H9 (cell line): Measurements from ENCODE around the gene NME2. TPM values are rescaled to one million over a fixed set of nuclear protein-coding genes. Genes with fewer than 3 reads are reported as not detected.
A peak's percentile ranks its signal among the peaks of the same experiment; 100 is the strongest.

Experiments used
- DNase-seq: peaks from one replicate; pipeline ENCODE4 v3.0.0-alpha.2; 2017
- H2AFZ ChIP-seq: one replicate; pipeline ENCODE4 v1.6.1; 2013; ENCODE audit warnings: mild to moderate bottlenecking, low read length, control low read depth, moderate library complexity
- H2AK5ac ChIP-seq: 2 replicates; pipeline ENCODE4 v1.6.1; 2013; ENCODE audit warnings: low read length, control low read depth, mixed read lengths; ENCODE audit not compliant: insufficient read length
- H2BK120ac ChIP-seq: one replicate; pipeline ENCODE4 v1.6.1; 2013; ENCODE audit warnings: low read depth, mild to moderate bottlenecking, low read length, control low read depth, inconsistent platforms; ENCODE audit not compliant: poor library complexity, severe bottlenecking
- H2BK12ac ChIP-seq: 2 replicates; pipeline ENCODE4 v1.6.1; 2013; ENCODE audit warnings: low read length, control low read depth, mixed read lengths, low read depth; ENCODE audit not compliant: insufficient read length
- H2BK15ac ChIP-seq: 2 replicates; pipeline ENCODE4 v1.6.1; 2013; ENCODE audit warnings: low read depth, low read length, control low read depth
- H2BK20ac ChIP-seq: one replicate; pipeline ENCODE4 v1.6.1; 2013; ENCODE audit warnings: low read depth, mild to moderate bottlenecking, low read length, control low read depth, inconsistent platforms; ENCODE audit not compliant: poor library complexity, severe bottlenecking
- H2BK5ac ChIP-seq: 2 replicates; pipeline ENCODE4 v1.6.1; 2013; ENCODE audit warnings: low read length, control low read depth, mixed read lengths; ENCODE audit not compliant: insufficient read length
- H3K14ac ChIP-seq: 2 replicates; pipeline ENCODE4 v1.6.1; 2013; ENCODE audit warnings: low read length, control low read depth; ENCODE audit not compliant: insufficient read depth
- H3K18ac ChIP-seq: 2 replicates; pipeline ENCODE4 v1.6.1; 2013; ENCODE audit warnings: low read depth, mild to moderate bottlenecking, mixed read lengths, low read length, control low read depth; ENCODE audit not compliant: insufficient read length
- H3K23ac ChIP-seq: 2 replicates; pipeline ENCODE4 v1.6.1; 2013; ENCODE audit warnings: low read length, control low read depth, mixed read lengths, low read depth; ENCODE audit not compliant: insufficient read length
- H3K23me2 ChIP-seq: 2 replicates; pipeline ENCODE4 v1.6.1; 2013; ENCODE audit warnings: low read depth, mild to moderate bottlenecking, mixed read lengths, low read length, control low read depth; ENCODE audit not compliant: insufficient read length, poor library complexity, severe bottlenecking
- H3K27ac ChIP-seq: 2 replicates; pipeline ENCODE4 v1.5.1; 2013; ENCODE audit warnings: low read length, control low read depth, mixed read lengths, low read depth; ENCODE audit not compliant: insufficient read length
- H3K27me3 ChIP-seq: 2 replicates; pipeline ENCODE4 v1.6.1; 2013; ENCODE audit warnings: low read length, control low read depth, inconsistent platforms; ENCODE audit not compliant: insufficient read depth
- H3K4ac ChIP-seq: 2 replicates; pipeline ENCODE4 v1.6.1; 2013; ENCODE audit warnings: low read depth, mild to moderate bottlenecking, control low read depth, inconsistent platforms, low read length, moderate library complexity
- H3K4me1 ChIP-seq: 2 replicates; pipeline ENCODE4 v1.6.1; 2013; ENCODE audit warnings: low read length, control low read depth, inconsistent platforms; ENCODE audit not compliant: insufficient read depth
- H3K4me2 ChIP-seq: 2 replicates; pipeline ENCODE4 v1.6.1; 2013; ENCODE audit warnings: low read length, control low read depth, mixed read lengths; ENCODE audit not compliant: insufficient read length, insufficient read depth
- H3K56ac ChIP-seq: 2 replicates; pipeline ENCODE4 v1.6.1; 2013; ENCODE audit warnings: low read depth, mild to moderate bottlenecking, mixed read lengths, low read length, control low read depth; ENCODE audit not compliant: insufficient read length
- H3K79me1 ChIP-seq: 2 replicates; pipeline ENCODE4 v1.6.1; 2013; ENCODE audit warnings: low read depth, mild to moderate bottlenecking, moderate library complexity, low read length, control low read depth, inconsistent platforms; ENCODE audit not compliant: insufficient read depth, poor library complexity, severe bottlenecking
- H3K79me2 ChIP-seq: 2 replicates; pipeline ENCODE4 v1.6.1; 2013; ENCODE audit warnings: low read length, control low read depth, inconsistent platforms; ENCODE audit not compliant: insufficient read depth
- H3K9ac ChIP-seq: 2 replicates; pipeline ENCODE4 v1.6.1; 2013; ENCODE audit warnings: low read length, control low read depth, mixed read lengths; ENCODE audit not compliant: insufficient read length; ENCODE audit errors: extremely low read depth
- H3K9me3 ChIP-seq: one replicate; pipeline ENCODE4 v1.6.1; 2013; ENCODE audit warnings: low read depth, low read length, inconsistent platforms; ENCODE audit not compliant: control insufficient read depth
- H3T11ph ChIP-seq: one replicate; pipeline ENCODE4 v1.6.1; 2013; ENCODE audit warnings: mild to moderate bottlenecking, low read length, control low read depth, inconsistent platforms
- H4K20me1 ChIP-seq: one replicate; pipeline ENCODE4 v1.6.1; 2013; ENCODE audit not compliant: control insufficient read depth, insufficient read length, insufficient read depth
- H4K5ac ChIP-seq: 2 replicates; pipeline ENCODE4 v1.6.1; 2013; ENCODE audit warnings: low read depth, mild to moderate bottlenecking, mixed read lengths, low read length, control low read depth; ENCODE audit not compliant: insufficient read length
- H4K8ac ChIP-seq: replicated peaks from 2 replicates; pipeline ENCODE4 v1.6.1; 2013; ENCODE audit warnings: low read length, control low read depth, mixed read lengths, low read depth; ENCODE audit not compliant: insufficient read length
- H4K91ac ChIP-seq: 2 replicates; pipeline ENCODE4 v1.6.1; 2013; ENCODE audit warnings: low read depth, mild to moderate bottlenecking, moderate library complexity, mixed read lengths, low read length, control low read depth; ENCODE audit not compliant: insufficient read length
- H3K27ac Mint-ChIP-seq, 3 experiments: 2 replicates in 2 of 3; 3 replicates in 1 of 3; pipeline ENCODE4 v1.8.0; 2020 to 2021; ENCODE audit warnings: mixed read lengths in 3 of 3, mild to moderate bottlenecking in 1 of 3, moderate library complexity in 1 of 3
- H3K27me3 Mint-ChIP-seq: 2 replicates; pipeline ENCODE4 v1.8.0; 2021; ENCODE audit warnings: low read depth, mild to moderate bottlenecking, moderate library complexity, mixed read lengths
- H3K36me3 Mint-ChIP-seq, 3 experiments: 2 replicates in 2 of 3; 3 replicates in 1 of 3; pipeline ENCODE4 v1.8.0; 2020 to 2021; ENCODE audit warnings: low read depth in 3 of 3, mixed read lengths in 3 of 3; ENCODE audit not compliant: insufficient read depth in 1 of 3
- H3K4me1 Mint-ChIP-seq, 2 experiments: 2 replicates each; pipeline ENCODE4 v1.8.0; 2020; ENCODE audit warnings: mixed read lengths in 2 of 2
- H3K4me3 Mint-ChIP-seq, 2 experiments: 2 replicates in 1 of 2; 3 replicates in 1 of 2; pipeline ENCODE4 v1.8.0; 2020 to 2021; ENCODE audit warnings: mild to moderate bottlenecking in 2 of 2, mixed read lengths in 2 of 2, moderate library complexity in 1 of 2
- H3K9me3 Mint-ChIP-seq, 2 experiments: 2 replicates in 1 of 2; 3 replicates in 1 of 2; pipeline ENCODE4 v1.8.0; 2020; ENCODE audit warnings: mild to moderate bottlenecking in 2 of 2, mixed read lengths in 2 of 2, moderate library complexity in 1 of 2
- CTCF ChIP-seq: fragments of 200-600 bp; sonication (generic); conservative IDR thresholded peaks from 3 replicates; pipeline ENCODE4 v1.8.0; 2021; ENCODE audit warnings: antibody characterized with exemption, mild to moderate bottlenecking
- WGBS: extraction: QIAGEN DNeasy Blood & Tissue Kit; methylation state at CpG from one replicate; pipeline ENCODE4 v1.1.7; 2013; ENCODE audit warnings: missing lambda C conversion rate, low lambda C conversion rate, mixed read lengths; ENCODE audit not compliant: insufficient read length; ENCODE audit errors: extremely low coverage; 5-methylcytosine and 5-hydroxymethylcytosine counted together
- total RNA-seq: library from RNA; stranded (reverse); gene quantifications from 2 replicates; pipeline ENCODE4 v1.2.1, GENCODE V29; 2021

Gene NME2
- total RNA-seq, 1 experiment from 2014 or later, result 819 TPM

GRCh38 chr17:51124640-51125503 lies 41.3 kb upstream of the NME2 start:
- H3K4me2 ChIP-seq, result no peak overlapping the region
- peak overlapping the region in 1 of 3 experiments; percentile 40; a peak in 2 of 7 replicates for H3K27ac Mint-ChIP-seq

More at GRCh38 chr17:51124640-51125503, 41.3 kb upstream of the NME2 start:
- Histone ChIP-seq H3K9me3 (no peaks in the 10 kb centered on the region), H4K91ac (no peak overlapping the region), H2AFZ (no peak overlapping the region), H3K4ac (no peak overlapping the region), H3K18ac (no peak overlapping the region), H2BK120ac (no peak overlapping the region), H2BK5ac (no peak overlapping the region), H3K23me2 (peaks cover 13% of the 10 kb centered on the region), H2BK12ac (no peak overlapping the region), H3K4me1 (no peaks in the 10 kb centered on the region), H3T11ph (no peak overlapping the region), H4K8ac (no peak overlapping the region), H3K27ac (no peak overlapping the region), H4K20me1 (no peaks in the 10 kb centered on the region), H3K79me2 (no peaks in the 10 kb centered on the region), H4K5ac (no peak overlapping the region), H3K56ac (no peak overlapping the region), H3K14ac (no peak overlapping the region), H2BK20ac (no peak overlapping the region), H3K23ac (no peak overlapping the region), H3K79me1 (no peaks in the 10 kb centered on the region), H3K9ac (no peak overlapping the region), H2AK5ac (no peak overlapping the region), H2BK15ac (no peak overlapping the region), H3K27me3 (no peaks in the 10 kb centered on the region)
- Mint-ChIP-seq H3K27me3 (no peaks in the 10 kb centered on the region), H3K36me3 (no peaks in the 10 kb centered on the region), H3K4me1 (peaks cover 8 to 13% of the 10 kb centered on the region in 2 experiments), H3K4me3 (no peak overlapping the region), H3K9me3 (no peaks in the 10 kb centered on the region; a peak in 1 of 5 replicates)
- no peak for DNase-seq
- no CpG with 5 or more reads among the region's 5 CpGs for WGBS
- TF ChIP-seq CTCF, result no peak
